ENCODE data around the gene KRTAP10-11. TPM values are rescaled to one million over a fixed set of nuclear protein-coding genes. Genes with fewer than 3 reads are reported as not detected.

Gene KRTAP10-11
- total RNA-seq, 2 donors from 2014 or later = not detected

- Mint-ChIP-seq H3K27me3 (peaks cover 37 to 44% of the 10 kb centered on the region in 2 donors), H3K9me3 (no peaks in the 10 kb centered on the region)
Observed at GRCh38 chr21:44692798-44693512, 46.7 kb downstream of the KRTAP10-11 start.

DNA sequence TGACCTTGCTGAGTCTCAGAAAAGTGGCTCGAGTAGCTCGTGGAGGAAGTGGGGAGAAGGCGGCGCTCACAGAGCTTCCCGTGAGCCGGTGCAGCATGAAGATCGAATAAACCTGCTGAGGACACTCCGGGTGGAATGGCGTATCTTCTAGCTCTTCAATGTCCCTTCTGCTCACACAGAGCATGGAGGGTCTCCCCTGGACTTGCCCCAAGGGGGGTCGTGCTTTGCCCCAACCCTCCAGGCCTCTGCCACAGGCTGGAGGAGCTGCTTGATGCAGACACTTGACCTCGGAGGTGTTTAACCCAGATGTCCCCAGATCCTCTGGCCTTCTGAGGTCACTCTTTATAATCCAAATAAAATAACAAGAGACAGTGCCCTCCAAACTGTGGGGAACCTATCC is 48.6 kb downstream of the KRTAP10-11 start:
- Mint-ChIP-seq H3K4me1 (ENCODE audit: low read depth in 2 of 2) (peaks cover 0 to 11% of the 10 kb centered on the region in 2 donors), H3K36me3 (peaks cover 8% of the 10 kb centered on the region), H3K27me3 (peaks cover 49 to 59% of the 10 kb centered on the region in 2 donors), H3K9me3 (no peaks in the 10 kb centered on the region), H3K27ac (no peak overlapping the region), H3K4me3 (no peak overlapping the region)
- DNase-seq (ENCODE audit: low spot score) (peak; percentile 49), ATAC-seq (no peak)

More at GRCh38 chr21:44692798-44693512, 46.7 kb downstream of the KRTAP10-11 start:
- ATAC-seq (no peak), DNase-seq (ENCODE audit: low spot score) (no peak)
- Mint-ChIP-seq H3K27ac (no peak overlapping the region), H3K36me3 (peaks cover 8% of the 10 kb centered on the region), H3K4me1 (ENCODE audit: low read depth in 2 of 2) (peaks cover 0 to 8% of the 10 kb centered on the region in 2 donors), H3K4me3 (no peak overlapping the region)

DNA sequence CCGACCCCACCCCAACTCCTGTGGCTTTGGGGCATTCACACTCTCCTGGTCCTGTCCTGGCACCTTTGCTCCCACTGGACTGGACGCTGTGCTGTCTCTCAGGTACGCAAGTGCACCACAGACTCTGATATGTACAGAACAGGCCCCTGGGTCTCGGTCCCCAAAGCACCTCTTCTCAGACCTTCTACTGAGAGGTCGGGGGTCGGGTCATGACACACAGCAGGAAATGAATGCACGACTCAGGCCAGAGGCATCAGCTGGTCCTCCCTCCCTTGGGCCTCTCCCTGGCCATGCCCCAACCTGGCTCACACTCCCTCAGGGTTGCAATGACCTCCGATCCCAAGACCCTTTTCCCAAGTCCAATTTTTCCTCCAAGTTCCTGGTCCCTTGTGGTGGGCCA is 49.0 kb downstream of the KRTAP10-11 start:
- no peak for ATAC-seq
- Mint-ChIP-seq H3K4me3 (no peak overlapping the region), H3K27ac (no peak overlapping the region), H3K9me3 (no peaks in the 10 kb centered on the region), H3K4me1 (ENCODE audit: low read depth in 2 of 2) (peaks cover 0 to 11% of the 10 kb centered on the region in 2 donors), H3K36me3 (peaks cover 8% of the 10 kb centered on the region), H3K27me3 (peaks cover 49 to 59% of the 10 kb centered on the region in 2 donors)
- DNase-seq (ENCODE audit: low spot score) = peak; percentile 15

DNA sequence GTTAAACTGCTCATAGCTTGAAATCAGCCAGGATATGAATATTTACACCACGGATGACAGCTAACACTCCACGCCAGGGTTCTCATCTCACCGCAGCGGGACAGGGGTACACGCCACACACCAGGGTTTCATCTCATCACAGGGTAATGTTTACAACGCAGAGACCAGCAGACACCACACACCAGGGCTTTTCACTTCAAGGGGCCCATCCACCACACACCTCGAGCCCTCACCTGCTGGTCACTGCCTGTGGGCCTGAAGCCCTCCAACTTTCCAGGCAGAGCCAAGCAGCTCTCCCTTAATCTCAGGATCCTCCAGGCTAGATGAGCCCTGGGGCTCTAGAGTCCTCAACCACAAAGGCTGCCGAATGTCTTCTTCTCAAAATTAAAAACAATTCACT is 49.4 kb downstream of the KRTAP10-11 start:
- no peak for ATAC-seq
- DNase-seq (ENCODE audit: low spot score) = no peak
- peaks cover 0 to 11% of the 10 kb centered on the region in 2 donors for H3K4me1 Mint-ChIP-seq (ENCODE audit: low read depth in 2 of 2)
- peaks cover 49 to 56% of the 10 kb centered on the region in 2 donors for H3K27me3 Mint-ChIP-seq
- no peak overlapping the region for H3K27ac Mint-ChIP-seq
- peaks cover 8% of the 10 kb centered on the region for H3K36me3 Mint-ChIP-seq
- H3K9me3 Mint-ChIP-seq = no peaks in the 10 kb centered on the region
- no peak overlapping the region for H3K4me3 Mint-ChIP-seq

DNA sequence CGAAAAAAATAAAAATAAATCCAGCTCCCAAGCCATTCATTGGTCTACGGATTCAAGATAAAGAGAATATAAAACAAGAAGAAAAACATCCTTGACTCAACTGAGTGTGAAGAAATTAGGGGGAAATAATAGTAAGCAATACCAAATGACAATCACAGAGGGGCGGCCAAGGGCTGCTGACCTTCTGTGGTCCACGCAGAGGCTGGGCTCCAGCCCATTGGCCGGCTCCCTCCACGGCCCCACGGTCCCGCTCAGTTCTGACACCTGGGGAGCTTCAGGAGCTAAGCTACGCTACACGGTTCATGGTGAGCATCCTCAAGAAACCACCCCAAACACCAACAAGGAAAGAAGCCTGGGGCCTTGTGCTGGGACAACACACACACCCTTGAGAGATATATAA is 50.4 kb downstream of the KRTAP10-11 start:
- DNase-seq (ENCODE audit: low spot score) (no peak), ATAC-seq (no peak)
- Mint-ChIP-seq H3K27ac (no peak overlapping the region), H3K4me3 (no peak overlapping the region), H3K27me3 (peaks cover 48 to 50% of the 10 kb centered on the region in 2 donors), H3K36me3 (peaks cover 8% of the 10 kb centered on the region), H3K4me1 (ENCODE audit: low read depth in 2 of 2) (peaks cover 0 to 11% of the 10 kb centered on the region in 2 donors), H3K9me3 (no peaks in the 10 kb centered on the region)

Other genes starting within 250 kb of the KRTAP10-11 start
- under 1 TPM; 0.45 to 0.88 TPM for gene LRRC3, start 190.9 kb upstream of the KRTAP10-11 start, total RNA-seq
- gene KRTAP10-1, start 106.2 kb upstream of the KRTAP10-11 start, total RNA-seq = not detected
- gene KRTAP10-2, start 94.9 kb upstream of the KRTAP10-11 start, total RNA-seq = not detected
- not detected for gene KRTAP10-3, start 87.6 kb upstream of the KRTAP10-11 start, total RNA-seq
- gene KRTAP10-4, start 72.7 kb upstream of the KRTAP10-11 start, total RNA-seq = not detected
- not detected for gene KRTAP10-5, start 65.8 kb upstream of the KRTAP10-11 start, total RNA-seq
- not detected for gene KRTAP10-6, start 53.9 kb upstream of the KRTAP10-11 start, total RNA-seq
- gene KRTAP10-7, start 45.8 kb upstream of the KRTAP10-11 start, total RNA-seq = not detected
- gene KRTAP10-8, start 34.3 kb upstream of the KRTAP10-11 start, total RNA-seq = not detected
- gene KRTAP10-9, start 19.3 kb upstream of the KRTAP10-11 start, total RNA-seq = not detected
- not detected for gene KRTAP10-10, start 9.1 kb upstream of the KRTAP10-11 start, total RNA-seq
- gene KRTAP12-4, start 8.2 kb downstream of the KRTAP10-11 start, total RNA-seq = not detected
- gene KRTAP12-3, start 11.5 kb downstream of the KRTAP10-11 start, total RNA-seq = not detected
- not detected for gene KRTAP12-2, start 20.5 kb downstream of the KRTAP10-11 start, total RNA-seq
- gene KRTAP12-1, start 35.7 kb downstream of the KRTAP10-11 start, total RNA-seq = not detected
- gene KRTAP10-12, start 50.8 kb downstream of the KRTAP10-11 start, total RNA-seq = not detected
- gene TSPEAR, start 65.2 kb downstream of the KRTAP10-11 start, total RNA-seq = not detected
- gene UBE2G2, start 155.4 kb downstream of the KRTAP10-11 start, total RNA-seq = 100 to 1,000 TPM in 1 of 2 donors, 10 to 100 TPM in 1; 89.7 to 164 TPM
- 10 to 100 TPM; 50.1 to 53.9 TPM for gene SUMO3, start 171.6 kb downstream of the KRTAP10-11 start, total RNA-seq
- gene PTTG1IP, start 227.3 kb downstream of the KRTAP10-11 start, total RNA-seq = 10 to 100 TPM; 69.4 to 81.7 TPM

Data from natural killer cell treated with Interleukin-12 subunit alpha and Interleukin-12 subunit beta and Interleukin-15 and Interleukin-18, amount 100 ng/mL, for 72 hours (primary cell).